SK-N-SH treated with all-trans-retinoic acid at 6 μM for 48 hours (cell line): ENCODE results near the gene HEXIM1.

Source experiments
- ATAC-seq: fragments of 200-7000 bp; cut with Tn5 transposase; 3 replicates; pipeline ENCODE4 v1.9.1; 2020; ENCODE audit warnings: mild to moderate bottlenecking, moderate library complexity
- BACH2 ChIP-seq: fragments of 250-450 bp; sonication (Bioruptor Pico); IDR thresholded peaks from 2 replicates; pipeline ENCODE4 v1.9.0; 2021; ENCODE audit warnings: mild to moderate bottlenecking, borderline replicate concordance
- CSDC2 ChIP-seq: fragments of 250-450 bp; sonication (Bioruptor Pico); IDR thresholded peaks from 2 replicates; pipeline ENCODE4 v1.5.0; 2020; ENCODE audit warnings: mild to moderate bottlenecking, moderate library complexity
- GLIS3 ChIP-seq: fragments of 250-450 bp; sonication (Bioruptor Pico); IDR thresholded peaks from 2 replicates; pipeline ENCODE4 v1.5.0; 2020; ENCODE audit warnings: mild to moderate bottlenecking, moderate library complexity
- ISL1 ChIP-seq: fragments of 250-450 bp; sonication (Bioruptor Pico); IDR thresholded peaks from 2 replicates; pipeline ENCODE4 v2.1.2; 2022; ENCODE audit warnings: mild to moderate bottlenecking, moderate library complexity
- PPARA ChIP-seq: fragments of 250-450 bp; sonication (Bioruptor Pico); IDR thresholded peaks from 2 replicates; pipeline ENCODE4 v1.5.0; 2020; ENCODE audit warnings: mild to moderate bottlenecking, borderline replicate concordance
- RARB ChIP-seq: fragments of 250-450 bp; sonication (Bioruptor Pico); IDR thresholded peaks from 2 replicates; pipeline ENCODE4 v1.8.0; 2021; ENCODE audit warnings: mild to moderate bottlenecking, moderate library complexity
- TCF4 ChIP-seq: fragments of 250-450 bp; sonication (Bioruptor Pico); IDR thresholded peaks from 2 replicates; pipeline ENCODE4 v1.8.0; 2021; ENCODE audit warnings: mild to moderate bottlenecking, moderate library complexity, borderline replicate concordance
- TOX ChIP-seq: fragments of 250-450 bp; sonication (Bioruptor Pico); IDR thresholded peaks from 2 replicates; pipeline ENCODE4 v1.8.0; 2021; ENCODE audit warnings: mild to moderate bottlenecking, moderate library complexity, borderline replicate concordance
- ZFP3 ChIP-seq: fragments of 250-450 bp; sonication (Bioruptor Pico); IDR thresholded peaks from 2 replicates; pipeline ENCODE4 v1.5.0; 2020; ENCODE audit warnings: mild to moderate bottlenecking, moderate library complexity
- ZFP30 ChIP-seq: fragments of 450-650 bp; formaldehyde crosslinking; IDR thresholded peaks from 2 replicates; pipeline ENCODE4 v1.5.0; 2022; ENCODE audit warnings: mild to moderate bottlenecking, moderate library complexity
- ZNF565 ChIP-seq: fragments of 450-650 bp; formaldehyde crosslinking; conservative IDR thresholded peaks from 2 replicates; pipeline ENCODE4 v1.5.0; 2020; ENCODE audit warnings: low read depth, mild to moderate bottlenecking, moderate library complexity
- ZNF70 ChIP-seq: fragments of 450-650 bp; formaldehyde crosslinking; IDR thresholded peaks from 2 replicates; pipeline ENCODE4 v1.5.0; 2020; ENCODE audit warnings: mild to moderate bottlenecking, moderate library complexity
- ZNF8 ChIP-seq: fragments of 450-650 bp; formaldehyde crosslinking; IDR thresholded peaks from 2 replicates; pipeline ENCODE4 v1.5.0; 2020; ENCODE audit warnings: mild to moderate bottlenecking, moderate library complexity
- TF ChIP-seq, protein P1 (sequence below): fragments of 250-450 bp; sonication (Bioruptor Pico); IDR thresholded peaks from 2 replicates; pipeline ENCODE4 v1.8.0; 2020; ENCODE audit warnings: mild to moderate bottlenecking, moderate library complexity, borderline replicate concordance
- TF ChIP-seq, protein P2 (sequence below): fragments of 250-450 bp; sonication (Bioruptor Pico); IDR thresholded peaks from 2 replicates; pipeline ENCODE4 v1.8.0; 2021; ENCODE audit warnings: low read depth, mild to moderate bottlenecking, moderate library complexity, borderline replicate concordance
- TF ChIP-seq, protein P3 (sequence below): fragments of 250-450 bp; sonication (Bioruptor Pico); IDR thresholded peaks from 2 replicates; pipeline ENCODE4 v1.5.1; 2020; ENCODE audit warnings: low read depth, mild to moderate bottlenecking, moderate library complexity
- TF ChIP-seq, protein P4 (sequence below): fragments of 250-450 bp; sonication (Bioruptor Pico); IDR thresholded peaks from 2 replicates; pipeline ENCODE4 v1.5.0; 2020; ENCODE audit warnings: mild to moderate bottlenecking, moderate library complexity

Gene HEXIM1

DNA sequence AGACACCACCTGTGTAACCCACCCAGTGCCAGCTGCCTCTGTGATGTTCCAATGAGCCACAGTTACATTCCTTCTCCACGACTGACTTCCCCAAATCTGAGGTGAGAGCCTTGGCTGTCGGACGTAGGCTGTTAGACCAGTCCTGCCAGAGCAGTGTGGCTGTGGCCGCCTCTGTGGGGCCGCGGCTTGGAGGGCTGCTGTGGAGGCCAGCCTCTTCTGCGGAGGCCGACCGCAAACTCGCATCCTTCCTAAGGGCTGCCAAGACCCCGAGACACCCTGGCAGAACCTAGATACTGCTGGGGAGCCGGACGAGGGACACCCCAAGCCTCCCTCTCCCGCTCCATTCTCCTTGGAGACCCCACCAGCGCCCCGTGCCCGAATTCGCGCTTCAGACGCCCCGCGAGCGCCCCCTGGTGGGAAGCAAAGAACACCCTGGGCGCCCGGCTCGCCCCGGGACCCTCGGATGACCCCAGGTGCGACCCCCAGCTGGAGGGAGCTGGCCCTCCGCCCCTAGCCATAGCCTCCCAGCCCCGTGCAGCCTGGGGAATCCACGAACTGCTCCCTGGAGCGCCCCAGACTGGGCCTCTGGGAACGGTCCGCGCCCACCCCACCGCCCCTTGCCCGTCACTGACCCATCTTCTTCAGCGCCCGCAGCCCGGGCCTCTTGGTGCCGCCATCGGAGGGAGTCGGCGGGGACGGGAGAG lies 16.5 kb upstream of the HEXIM1 start:
- TF ChIP-seq ZFP3, result no peak
- no peak for TF ChIP-seq GLIS3 (CRISPR knock-in tag)
- no peak for TF ChIP-seq RARB (CRISPR knock-in tag)
- TF ChIP-seq, protein P1, sequence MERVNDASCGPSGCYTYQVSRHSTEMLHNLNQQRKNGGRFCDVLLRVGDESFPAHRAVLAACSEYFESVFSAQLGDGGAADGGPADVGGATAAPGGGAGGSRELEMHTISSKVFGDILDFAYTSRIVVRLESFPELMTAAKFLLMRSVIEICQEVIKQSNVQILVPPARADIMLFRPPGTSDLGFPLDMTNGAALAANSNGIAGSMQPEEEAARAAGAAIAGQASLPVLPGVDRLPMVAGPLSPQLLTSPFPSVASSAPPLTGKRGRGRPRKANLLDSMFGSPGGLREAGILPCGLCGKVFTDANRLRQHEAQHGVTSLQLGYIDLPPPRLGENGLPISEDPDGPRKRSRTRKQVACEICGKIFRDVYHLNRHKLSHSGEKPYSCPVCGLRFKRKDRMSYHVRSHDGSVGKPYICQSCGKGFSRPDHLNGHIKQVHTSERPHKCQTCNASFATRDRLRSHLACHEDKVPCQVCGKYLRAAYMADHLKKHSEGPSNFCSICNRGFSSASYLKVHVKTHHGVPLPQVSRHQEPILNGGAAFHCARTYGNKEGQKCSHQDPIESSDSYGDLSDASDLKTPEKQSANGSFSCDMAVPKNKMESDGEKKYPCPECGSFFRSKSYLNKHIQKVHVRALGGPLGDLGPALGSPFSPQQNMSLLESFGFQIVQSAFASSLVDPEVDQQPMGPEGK, result no peak
- no peak for TF ChIP-seq ZNF70 (CRISPR knock-in tag)
- no peak for TF ChIP-seq ZFP30
- no peak for ATAC-seq

DNA sequence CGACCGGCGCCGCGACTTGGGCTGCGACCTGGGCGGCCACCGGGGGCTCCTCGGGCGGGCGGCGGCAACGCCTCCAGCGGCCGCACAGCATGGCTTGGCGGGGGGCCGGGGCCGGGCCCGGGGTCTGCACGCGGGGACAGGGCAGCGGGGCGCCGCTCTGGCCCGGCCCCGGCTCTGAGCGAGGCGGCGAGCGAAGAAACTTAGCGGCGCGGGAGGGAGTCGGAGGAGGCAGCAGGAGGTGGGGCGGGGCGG lies 16.0 kb upstream of the HEXIM1 start, which contains the start of gene PLCD3:
Gene PLCD3, minus strand, starts transcription at position 196 of the 252 bp plus-strand sequence. Its CDS starts 105 bp downstream, at position 91.
- TF ChIP-seq, protein P1, result no peak
- TF ChIP-seq ISL1 (no peak), GLIS3 (CRISPR knock-in tag) (no peak), BACH2 (no peak), CSDC2 (no peak), ZNF8 (CRISPR knock-in tag) (no peak), PPARA (CRISPR knock-in tag) (no peak), TOX (CRISPR knock-in tag) (no peak), ZNF565 (CRISPR knock-in tag) (no peak), RARB (CRISPR knock-in tag) (no peak)
- TF ChIP-seq, protein P2, sequence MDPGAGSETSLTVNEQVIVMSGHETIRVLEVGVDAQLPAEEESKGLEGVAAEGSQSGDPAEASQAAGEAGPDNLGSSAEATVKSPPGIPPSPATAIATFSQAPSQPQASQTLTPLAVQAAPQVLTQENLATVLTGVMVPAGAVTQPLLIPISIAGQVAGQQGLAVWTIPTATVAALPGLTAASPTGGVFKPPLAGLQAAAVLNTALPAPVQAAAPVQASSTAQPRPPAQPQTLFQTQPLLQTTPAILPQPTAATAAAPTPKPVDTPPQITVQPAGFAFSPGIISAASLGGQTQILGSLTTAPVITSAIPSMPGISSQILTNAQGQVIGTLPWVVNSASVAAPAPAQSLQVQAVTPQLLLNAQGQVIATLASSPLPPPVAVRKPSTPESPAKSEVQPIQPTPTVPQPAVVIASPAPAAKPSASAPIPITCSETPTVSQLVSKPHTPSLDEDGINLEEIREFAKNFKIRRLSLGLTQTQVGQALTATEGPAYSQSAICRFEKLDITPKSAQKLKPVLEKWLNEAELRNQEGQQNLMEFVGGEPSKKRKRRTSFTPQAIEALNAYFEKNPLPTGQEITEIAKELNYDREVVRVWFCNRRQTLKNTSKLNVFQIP (CRISPR knock-in tag), result no peak
- TF ChIP-seq, protein P3, sequence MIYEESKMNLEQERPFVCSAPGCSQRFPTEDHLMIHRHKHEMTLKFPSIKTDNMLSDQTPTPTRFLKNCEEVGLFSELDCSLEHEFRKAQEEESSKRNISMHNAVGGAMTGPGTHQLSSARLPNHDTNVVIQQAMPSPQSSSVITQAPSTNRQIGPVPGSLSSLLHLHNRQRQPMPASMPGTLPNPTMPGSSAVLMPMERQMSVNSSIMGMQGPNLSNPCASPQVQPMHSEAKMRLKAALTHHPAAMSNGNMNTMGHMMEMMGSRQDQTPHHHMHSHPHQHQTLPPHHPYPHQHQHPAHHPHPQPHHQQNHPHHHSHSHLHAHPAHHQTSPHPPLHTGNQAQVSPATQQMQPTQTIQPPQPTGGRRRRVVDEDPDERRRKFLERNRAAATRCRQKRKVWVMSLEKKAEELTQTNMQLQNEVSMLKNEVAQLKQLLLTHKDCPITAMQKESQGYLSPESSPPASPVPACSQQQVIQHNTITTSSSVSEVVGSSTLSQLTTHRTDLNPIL, result no peak
- TF ChIP-seq, protein P4, sequence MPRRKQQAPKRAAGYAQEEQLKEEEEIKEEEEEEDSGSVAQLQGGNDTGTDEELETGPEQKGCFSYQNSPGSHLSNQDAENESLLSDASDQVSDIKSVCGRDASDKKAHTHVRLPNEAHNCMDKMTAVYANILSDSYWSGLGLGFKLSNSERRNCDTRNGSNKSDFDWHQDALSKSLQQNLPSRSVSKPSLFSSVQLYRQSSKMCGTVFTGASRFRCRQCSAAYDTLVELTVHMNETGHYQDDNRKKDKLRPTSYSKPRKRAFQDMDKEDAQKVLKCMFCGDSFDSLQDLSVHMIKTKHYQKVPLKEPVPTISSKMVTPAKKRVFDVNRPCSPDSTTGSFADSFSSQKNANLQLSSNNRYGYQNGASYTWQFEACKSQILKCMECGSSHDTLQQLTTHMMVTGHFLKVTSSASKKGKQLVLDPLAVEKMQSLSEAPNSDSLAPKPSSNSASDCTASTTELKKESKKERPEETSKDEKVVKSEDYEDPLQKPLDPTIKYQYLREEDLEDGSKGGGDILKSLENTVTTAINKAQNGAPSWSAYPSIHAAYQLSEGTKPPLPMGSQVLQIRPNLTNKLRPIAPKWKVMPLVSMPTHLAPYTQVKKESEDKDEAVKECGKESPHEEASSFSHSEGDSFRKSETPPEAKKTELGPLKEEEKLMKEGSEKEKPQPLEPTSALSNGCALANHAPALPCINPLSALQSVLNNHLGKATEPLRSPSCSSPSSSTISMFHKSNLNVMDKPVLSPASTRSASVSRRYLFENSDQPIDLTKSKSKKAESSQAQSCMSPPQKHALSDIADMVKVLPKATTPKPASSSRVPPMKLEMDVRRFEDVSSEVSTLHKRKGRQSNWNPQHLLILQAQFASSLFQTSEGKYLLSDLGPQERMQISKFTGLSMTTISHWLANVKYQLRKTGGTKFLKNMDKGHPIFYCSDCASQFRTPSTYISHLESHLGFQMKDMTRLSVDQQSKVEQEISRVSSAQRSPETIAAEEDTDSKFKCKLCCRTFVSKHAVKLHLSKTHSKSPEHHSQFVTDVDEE (CRISPR knock-in tag), result no peak
- ATAC-seq, result no peak

DNA sequence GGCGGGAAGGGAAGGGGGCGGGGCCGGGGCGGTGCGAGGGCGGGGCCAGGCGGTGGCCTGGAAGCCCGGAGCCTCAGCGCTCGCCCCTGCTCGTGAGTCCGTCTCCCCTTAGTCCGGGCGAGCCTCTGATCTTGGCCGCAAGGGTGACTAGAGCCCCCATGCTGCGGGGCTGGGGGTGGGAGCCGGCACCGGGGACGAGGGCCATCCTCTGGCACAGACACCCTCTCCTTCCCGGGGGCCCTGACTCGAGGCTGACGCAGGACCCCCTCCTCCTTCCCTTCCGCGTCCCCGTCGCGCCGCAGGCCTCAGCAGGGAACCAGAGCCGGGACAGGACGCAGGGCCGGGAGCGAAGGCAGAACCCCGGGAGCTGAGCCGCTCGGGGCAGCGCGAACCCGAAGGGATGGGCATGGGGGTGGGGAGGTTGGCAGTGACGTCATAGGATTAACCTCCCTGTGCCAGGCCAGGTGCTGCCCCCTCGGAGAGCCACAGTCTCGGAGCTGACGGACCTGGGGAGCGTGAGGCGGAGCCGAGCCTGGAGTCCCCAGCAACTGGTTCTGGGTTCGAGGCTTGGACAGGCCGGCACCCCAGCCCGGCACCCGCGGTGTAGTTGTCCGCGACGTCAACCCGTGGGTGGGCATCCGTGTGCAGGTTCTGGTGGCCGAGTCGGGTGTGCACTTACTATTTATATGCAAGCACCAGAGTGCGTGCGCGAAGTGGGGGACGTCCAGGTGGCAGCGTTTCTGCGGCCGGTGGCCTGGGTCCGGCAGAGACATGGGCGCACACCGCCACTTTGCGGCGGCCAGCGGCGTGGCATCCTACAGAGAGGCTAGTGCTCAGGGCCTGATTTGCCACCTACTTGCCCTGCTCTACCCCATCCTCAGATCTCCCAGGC lies 15.5 kb upstream of the HEXIM1 start:
- ATAC-seq, result peak; percentile 74
- TF ChIP-seq TCF4, result no peak
- TF ChIP-seq, protein P3, result 0 out of 2 replicates have a peak, but pooled peaks have one; percentile 28
- TF ChIP-seq BACH2, result no peak
- no peak for TF ChIP-seq ZFP3
- TF ChIP-seq ZNF70 (CRISPR knock-in tag), result no peak
